ENCODE measurements around the gene CCDC188. TPM values are rescaled to one million over a fixed set of nuclear protein-coding genes. Genes with fewer than 3 reads are reported as not detected.

Gene CCDC188
- total and polyA plus RNA-seq, 9 of the 15 experiments (the other 6 are each of a cell fraction or from before 2014, with no cell fraction given), result not detected

DNA sequence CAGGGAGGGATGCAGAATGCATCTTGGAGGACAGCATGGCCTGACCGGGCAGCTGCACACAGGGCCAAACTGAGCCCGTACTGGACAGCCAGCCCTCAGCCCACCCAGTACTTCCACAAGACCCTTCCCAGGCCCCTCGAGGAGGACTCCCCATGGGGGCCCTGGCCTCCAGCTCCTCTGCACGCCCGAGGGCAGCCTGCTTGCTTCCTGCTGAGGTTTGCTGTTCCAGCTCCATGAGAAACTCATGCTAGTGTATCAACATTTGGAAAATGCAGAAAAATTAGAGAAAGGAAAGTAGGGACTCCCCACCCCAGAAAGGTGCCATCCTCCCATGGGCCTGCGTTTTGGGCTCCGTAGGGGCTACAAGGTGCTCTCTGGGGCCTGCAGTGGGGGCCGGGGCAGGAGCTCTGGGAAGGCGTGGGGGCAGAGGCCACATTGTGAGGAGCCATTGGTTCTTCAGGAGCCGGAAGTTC, 21.3 kb upstream of the CCDC188 start (continued):
- TF ChIP-seq, protein P1, sequence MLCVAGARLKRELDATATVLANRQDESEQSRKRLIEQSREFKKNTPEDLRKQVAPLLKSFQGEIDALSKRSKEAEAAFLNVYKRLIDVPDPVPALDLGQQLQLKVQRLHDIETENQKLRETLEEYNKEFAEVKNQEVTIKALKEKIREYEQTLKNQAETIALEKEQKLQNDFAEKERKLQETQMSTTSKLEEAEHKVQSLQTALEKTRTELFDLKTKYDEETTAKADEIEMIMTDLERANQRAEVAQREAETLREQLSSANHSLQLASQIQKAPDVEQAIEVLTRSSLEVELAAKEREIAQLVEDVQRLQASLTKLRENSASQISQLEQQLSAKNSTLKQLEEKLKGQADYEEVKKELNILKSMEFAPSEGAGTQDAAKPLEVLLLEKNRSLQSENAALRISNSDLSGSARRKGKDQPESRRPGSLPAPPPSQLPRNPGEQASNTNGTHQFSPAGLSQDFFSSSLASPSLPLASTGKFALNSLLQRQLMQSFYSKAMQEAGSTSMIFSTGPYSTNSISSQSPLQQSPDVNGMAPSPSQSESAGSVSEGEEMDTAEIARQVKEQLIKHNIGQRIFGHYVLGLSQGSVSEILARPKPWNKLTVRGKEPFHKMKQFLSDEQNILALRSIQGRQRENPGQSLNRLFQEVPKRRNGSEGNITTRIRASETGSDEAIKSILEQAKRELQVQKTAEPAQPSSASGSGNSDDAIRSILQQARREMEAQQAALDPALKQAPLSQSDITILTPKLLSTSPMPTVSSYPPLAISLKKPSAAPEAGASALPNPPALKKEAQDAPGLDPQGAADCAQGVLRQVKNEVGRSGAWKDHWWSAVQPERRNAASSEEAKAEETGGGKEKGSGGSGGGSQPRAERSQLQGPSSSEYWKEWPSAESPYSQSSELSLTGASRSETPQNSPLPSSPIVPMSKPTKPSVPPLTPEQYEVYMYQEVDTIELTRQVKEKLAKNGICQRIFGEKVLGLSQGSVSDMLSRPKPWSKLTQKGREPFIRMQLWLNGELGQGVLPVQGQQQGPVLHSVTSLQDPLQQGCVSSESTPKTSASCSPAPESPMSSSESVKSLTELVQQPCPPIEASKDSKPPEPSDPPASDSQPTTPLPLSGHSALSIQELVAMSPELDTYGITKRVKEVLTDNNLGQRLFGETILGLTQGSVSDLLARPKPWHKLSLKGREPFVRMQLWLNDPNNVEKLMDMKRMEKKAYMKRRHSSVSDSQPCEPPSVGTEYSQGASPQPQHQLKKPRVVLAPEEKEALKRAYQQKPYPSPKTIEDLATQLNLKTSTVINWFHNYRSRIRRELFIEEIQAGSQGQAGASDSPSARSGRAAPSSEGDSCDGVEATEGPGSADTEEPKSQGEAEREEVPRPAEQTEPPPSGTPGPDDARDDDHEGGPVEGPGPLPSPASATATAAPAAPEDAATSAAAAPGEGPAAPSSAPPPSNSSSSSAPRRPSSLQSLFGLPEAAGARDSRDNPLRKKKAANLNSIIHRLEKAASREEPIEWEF (CRISPR knock-in tag; IDR thresholded peaks at IDR 0.05), result no peak
- TF ChIP-seq SOX6 (IDR thresholded peaks at IDR 0.05) (no peak), BRCA1 (IDR thresholded peaks at IDR 0.05) (no peak), BRCA1 (CRISPR knock-in tag; IDR thresholded peaks at IDR 0.05) (0 out of 2 replicates have a peak, but pooled peaks have one; percentile 45), HNRNPLL (IDR thresholded peaks at IDR 0.05; ENCODE audit: low read depth, low read length, poor library complexity, severe bottlenecking) (peak; percentile 9), CBFB (CRISPR knock-in tag; IDR thresholded peaks at IDR 0.05) (0 out of 2 replicates have a peak, but pooled peaks have one; percentile 51), BRD9 (IDR thresholded peaks at IDR 0.05; ENCODE audit: low read depth, partially characterized antibody) (no peak), MYC (IDR thresholded peaks at IDR 0.05; ENCODE audit: low read depth, low read length) (0 out of 2 replicates have a peak, but pooled peaks have one; percentile 3), MYC (CRISPR knock-in tag; IDR thresholded peaks at IDR 0.05; ENCODE audit: borderline replicate concordance, low read depth) (no peak)
- TF ChIP-seq, protein P2, sequence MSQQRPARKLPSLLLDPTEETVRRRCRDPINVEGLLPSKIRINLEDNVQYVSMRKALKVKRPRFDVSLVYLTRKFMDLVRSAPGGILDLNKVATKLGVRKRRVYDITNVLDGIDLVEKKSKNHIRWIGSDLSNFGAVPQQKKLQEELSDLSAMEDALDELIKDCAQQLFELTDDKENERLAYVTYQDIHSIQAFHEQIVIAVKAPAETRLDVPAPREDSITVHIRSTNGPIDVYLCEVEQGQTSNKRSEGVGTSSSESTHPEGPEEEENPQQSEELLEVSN (IDR thresholded peaks at IDR 0.05; ENCODE audit: borderline replicate concordance in 1 of 2, extremely low read depth in 1 of 2, insufficient read depth in 1 of 2, insufficient read length in 1 of 2, low read depth in 1 of 2, low read length in 1 of 2, poor library complexity in 1 of 2, severe bottlenecking in 1 of 2), result peak in 1 of 2 experiments; percentile 12
- TF ChIP-seq, protein P3, sequence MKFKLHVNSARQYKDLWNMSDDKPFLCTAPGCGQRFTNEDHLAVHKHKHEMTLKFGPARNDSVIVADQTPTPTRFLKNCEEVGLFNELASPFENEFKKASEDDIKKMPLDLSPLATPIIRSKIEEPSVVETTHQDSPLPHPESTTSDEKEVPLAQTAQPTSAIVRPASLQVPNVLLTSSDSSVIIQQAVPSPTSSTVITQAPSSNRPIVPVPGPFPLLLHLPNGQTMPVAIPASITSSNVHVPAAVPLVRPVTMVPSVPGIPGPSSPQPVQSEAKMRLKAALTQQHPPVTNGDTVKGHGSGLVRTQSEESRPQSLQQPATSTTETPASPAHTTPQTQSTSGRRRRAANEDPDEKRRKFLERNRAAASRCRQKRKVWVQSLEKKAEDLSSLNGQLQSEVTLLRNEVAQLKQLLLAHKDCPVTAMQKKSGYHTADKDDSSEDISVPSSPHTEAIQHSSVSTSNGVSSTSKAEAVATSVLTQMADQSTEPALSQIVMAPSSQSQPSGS (CRISPR knock-in tag; IDR thresholded peaks at IDR 0.05), result 0 out of 2 replicates have a peak, but pooled peaks have one; percentile 1
